K562 (cell line): Measurements from ENCODE around the gene SAMD4A. TPM values are rescaled to one million over a fixed set of nuclear protein-coding genes. Genes with fewer than 3 reads are reported as not detected.
A peak's percentile ranks its signal among the peaks of the same experiment; 100 is the strongest.

ENCODE experiments used
- EP400 ChIP-seq: fragments of 450-650 bp; IDR thresholded peaks from 2 replicates; pipeline ENCODE4 v1.6.1; 2017; ENCODE audit warnings: antibody characterized with exemption, mild to moderate bottlenecking, moderate library complexity
- L3MBTL2 ChIP-seq: fragments of 450-650 bp; IDR thresholded peaks from 2 replicates; pipeline ENCODE4 v1.6.1; 2016; ENCODE audit warnings: mild to moderate bottlenecking, moderate library complexity
- SPI1 ChIP-seq: IDR thresholded peaks from 2 replicates; pipeline ENCODE4 v1.6.1; 2011; ENCODE audit warnings: low read depth, low read length, control low read depth, borderline replicate concordance
- ZNF766 ChIP-seq: fragments of 200-800 bp; sonication (Bioruptor generic); conservative IDR thresholded peaks from 2 replicates; pipeline ENCODE4 v1.6.1; 2016; ENCODE audit warnings: missing genetic modification characterization, missing compliant biosample characterization
- polyA plus RNA-seq, 8 experiments: library from polyadenylated mRNA; depleted of rRNA in 4 of 8; stranded (reverse) in 5 of 8; unstranded in 3 of 8; fragments of >200 nt; fragmentation: Nextera tagmentation in 2 of 8; fragmentation: Illumina TruSeq in 1 of 8; extraction: Ambion mirVana in 2 of 8; extraction: Trizol in 1 of 8; gene quantifications; 2 replicates each; pipeline versions ENCODE4 v1.2.1 to v1.2.3, GENCODE V29; 2011 to 2014; ENCODE audit warnings: inconsistent platforms in 1 of 8, missing spikeins in 1 of 8
- total RNA-seq, 7 experiments: library from RNA; depleted of rRNA in 6 of 7; stranded (reverse); fragments of >200 nt in 6 of 7; fragmentation: Illumina TruSeq in 2 of 7; extraction: Trizol in 2 of 7; gene quantifications; 2 replicates each; pipeline versions ENCODE4 v1.2.1 to v1.2.3, GENCODE V29; 2011 to 2021; ENCODE audit warnings: low replicate concordance in 1 of 7
- TF ChIP-seq, protein P1 (sequence below): fragments of 450-650 bp; IDR thresholded peaks from 2 replicates; pipeline ENCODE4 v1.6.1; 2016; ENCODE audit warnings: mild to moderate bottlenecking, moderate library complexity

Gene SAMD4A
- total and polyA plus RNA-seq, 9 of the 15 experiments (the other 6 are each of a cell fraction or from before 2014, with no cell fraction given) = 0.66 to 6.8 (median 3.3) TPM

DNA sequence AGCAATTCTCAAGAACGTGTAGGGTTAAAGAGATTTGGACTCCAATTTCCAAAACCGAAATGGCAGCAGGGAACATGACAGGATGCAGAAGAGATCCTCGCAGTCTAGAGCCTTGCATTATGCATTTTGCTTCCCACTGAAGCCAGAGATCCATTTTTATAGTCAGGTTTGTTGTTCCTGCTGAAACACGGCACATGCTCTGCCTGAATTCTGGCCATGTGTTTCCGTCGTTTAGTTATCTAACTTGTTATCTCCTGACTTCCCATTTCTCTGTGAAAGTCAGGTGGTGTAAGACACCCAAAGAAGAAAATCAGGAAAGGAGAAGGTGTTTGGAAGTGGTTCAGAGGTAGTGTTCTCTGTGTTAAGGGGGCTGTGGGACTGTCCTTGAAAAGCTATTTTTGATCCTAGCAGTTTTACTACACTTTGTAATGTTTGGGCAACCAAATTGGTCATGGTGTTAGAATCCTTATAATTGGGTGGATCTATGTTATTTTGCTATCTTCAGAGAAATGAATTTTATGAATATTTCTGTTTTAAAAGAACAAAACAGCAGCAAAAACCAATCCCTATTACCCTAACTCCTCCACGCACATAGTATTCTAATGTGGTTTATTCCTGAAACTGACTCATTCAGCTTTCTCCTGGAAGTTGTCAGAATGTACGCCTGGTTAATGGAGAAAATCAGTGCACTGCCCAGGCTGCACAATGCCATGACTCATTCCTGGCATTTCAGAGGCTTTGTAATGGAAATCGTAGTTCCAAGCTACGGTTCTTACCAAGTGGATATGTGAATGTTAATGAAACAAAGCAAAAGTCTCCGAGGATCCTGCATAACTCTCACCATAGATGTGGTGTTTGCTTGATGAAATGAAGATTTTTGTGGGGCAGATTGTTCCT is 110.1 kb downstream of the SAMD4A start (continued):
- TF ChIP-seq, protein P1, sequence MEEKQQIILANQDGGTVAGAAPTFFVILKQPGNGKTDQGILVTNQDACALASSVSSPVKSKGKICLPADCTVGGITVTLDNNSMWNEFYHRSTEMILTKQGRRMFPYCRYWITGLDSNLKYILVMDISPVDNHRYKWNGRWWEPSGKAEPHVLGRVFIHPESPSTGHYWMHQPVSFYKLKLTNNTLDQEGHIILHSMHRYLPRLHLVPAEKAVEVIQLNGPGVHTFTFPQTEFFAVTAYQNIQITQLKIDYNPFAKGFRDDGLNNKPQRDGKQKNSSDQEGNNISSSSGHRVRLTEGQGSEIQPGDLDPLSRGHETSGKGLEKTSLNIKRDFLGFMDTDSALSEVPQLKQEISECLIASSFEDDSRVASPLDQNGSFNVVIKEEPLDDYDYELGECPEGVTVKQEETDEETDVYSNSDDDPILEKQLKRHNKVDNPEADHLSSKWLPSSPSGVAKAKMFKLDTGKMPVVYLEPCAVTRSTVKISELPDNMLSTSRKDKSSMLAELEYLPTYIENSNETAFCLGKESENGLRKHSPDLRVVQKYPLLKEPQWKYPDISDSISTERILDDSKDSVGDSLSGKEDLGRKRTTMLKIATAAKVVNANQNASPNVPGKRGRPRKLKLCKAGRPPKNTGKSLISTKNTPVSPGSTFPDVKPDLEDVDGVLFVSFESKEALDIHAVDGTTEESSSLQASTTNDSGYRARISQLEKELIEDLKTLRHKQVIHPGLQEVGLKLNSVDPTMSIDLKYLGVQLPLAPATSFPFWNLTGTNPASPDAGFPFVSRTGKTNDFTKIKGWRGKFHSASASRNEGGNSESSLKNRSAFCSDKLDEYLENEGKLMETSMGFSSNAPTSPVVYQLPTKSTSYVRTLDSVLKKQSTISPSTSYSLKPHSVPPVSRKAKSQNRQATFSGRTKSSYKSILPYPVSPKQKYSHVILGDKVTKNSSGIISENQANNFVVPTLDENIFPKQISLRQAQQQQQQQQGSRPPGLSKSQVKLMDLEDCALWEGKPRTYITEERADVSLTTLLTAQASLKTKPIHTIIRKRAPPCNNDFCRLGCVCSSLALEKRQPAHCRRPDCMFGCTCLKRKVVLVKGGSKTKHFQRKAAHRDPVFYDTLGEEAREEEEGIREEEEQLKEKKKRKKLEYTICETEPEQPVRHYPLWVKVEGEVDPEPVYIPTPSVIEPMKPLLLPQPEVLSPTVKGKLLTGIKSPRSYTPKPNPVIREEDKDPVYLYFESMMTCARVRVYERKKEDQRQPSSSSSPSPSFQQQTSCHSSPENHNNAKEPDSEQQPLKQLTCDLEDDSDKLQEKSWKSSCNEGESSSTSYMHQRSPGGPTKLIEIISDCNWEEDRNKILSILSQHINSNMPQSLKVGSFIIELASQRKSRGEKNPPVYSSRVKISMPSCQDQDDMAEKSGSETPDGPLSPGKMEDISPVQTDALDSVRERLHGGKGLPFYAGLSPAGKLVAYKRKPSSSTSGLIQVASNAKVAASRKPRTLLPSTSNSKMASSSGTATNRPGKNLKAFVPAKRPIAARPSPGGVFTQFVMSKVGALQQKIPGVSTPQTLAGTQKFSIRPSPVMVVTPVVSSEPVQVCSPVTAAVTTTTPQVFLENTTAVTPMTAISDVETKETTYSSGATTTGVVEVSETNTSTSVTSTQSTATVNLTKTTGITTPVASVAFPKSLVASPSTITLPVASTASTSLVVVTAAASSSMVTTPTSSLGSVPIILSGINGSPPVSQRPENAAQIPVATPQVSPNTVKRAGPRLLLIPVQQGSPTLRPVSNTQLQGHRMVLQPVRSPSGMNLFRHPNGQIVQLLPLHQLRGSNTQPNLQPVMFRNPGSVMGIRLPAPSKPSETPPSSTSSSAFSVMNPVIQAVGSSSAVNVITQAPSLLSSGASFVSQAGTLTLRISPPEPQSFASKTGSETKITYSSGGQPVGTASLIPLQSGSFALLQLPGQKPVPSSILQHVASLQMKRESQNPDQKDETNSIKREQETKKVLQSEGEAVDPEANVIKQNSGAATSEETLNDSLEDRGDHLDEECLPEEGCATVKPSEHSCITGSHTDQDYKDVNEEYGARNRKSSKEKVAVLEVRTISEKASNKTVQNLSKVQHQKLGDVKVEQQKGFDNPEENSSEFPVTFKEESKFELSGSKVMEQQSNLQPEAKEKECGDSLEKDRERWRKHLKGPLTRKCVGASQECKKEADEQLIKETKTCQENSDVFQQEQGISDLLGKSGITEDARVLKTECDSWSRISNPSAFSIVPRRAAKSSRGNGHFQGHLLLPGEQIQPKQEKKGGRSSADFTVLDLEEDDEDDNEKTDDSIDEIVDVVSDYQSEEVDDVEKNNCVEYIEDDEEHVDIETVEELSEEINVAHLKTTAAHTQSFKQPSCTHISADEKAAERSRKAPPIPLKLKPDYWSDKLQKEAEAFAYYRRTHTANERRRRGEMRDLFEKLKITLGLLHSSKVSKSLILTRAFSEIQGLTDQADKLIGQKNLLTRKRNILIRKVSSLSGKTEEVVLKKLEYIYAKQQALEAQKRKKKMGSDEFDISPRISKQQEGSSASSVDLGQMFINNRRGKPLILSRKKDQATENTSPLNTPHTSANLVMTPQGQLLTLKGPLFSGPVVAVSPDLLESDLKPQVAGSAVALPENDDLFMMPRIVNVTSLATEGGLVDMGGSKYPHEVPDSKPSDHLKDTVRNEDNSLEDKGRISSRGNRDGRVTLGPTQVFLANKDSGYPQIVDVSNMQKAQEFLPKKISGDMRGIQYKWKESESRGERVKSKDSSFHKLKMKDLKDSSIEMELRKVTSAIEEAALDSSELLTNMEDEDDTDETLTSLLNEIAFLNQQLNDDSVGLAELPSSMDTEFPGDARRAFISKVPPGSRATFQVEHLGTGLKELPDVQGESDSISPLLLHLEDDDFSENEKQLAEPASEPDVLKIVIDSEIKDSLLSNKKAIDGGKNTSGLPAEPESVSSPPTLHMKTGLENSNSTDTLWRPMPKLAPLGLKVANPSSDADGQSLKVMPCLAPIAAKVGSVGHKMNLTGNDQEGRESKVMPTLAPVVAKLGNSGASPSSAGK = peak; percentile 64
- TF ChIP-seq L3MBTL2 (peak; percentile 87), SPI1 (peak; percentile 8; the same call in 1 of the 2 replicates), ZNF766 (CRISPR knock-in tag) (0 out of 2 replicates have a peak, but pooled peaks have one; percentile 42), EP400 (0 out of 2 replicates have a peak, but pooled peaks have one; percentile 20)
